Measurements from ENCODE around the gene ZNF784.

DNA sequence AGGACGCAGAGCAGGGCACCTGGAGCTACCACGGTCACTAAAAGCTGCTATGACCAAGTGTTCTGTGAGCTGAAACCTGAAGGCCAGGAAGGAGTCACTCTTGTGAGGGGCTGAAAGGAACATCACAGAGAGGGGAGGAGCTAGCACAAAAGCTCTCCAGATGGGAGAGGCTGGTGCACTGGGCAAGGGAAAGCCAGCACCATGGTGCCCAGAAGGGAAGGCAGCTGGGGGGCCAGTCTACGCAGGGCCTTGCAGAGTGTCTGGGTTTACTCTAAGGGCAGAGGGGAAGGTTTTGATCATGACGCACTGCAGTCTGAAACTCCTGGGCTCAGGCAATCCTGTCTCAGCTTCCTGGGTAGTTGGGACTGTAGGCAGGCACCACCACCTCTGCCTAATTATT, 12.4 kb upstream of the ZNF784 start:
- TF ChIP-seq NFRKB (IDR thresholded peaks at IDR 0.05): no peak
- no peak for TF ChIP-seq FOXM1 (IDR thresholded peaks at IDR 0.05; ENCODE audit: borderline replicate concordance)
- no peak for TF ChIP-seq BHLHE40 (IDR thresholded peaks at IDR 0.05; ENCODE audit: borderline replicate concordance)
- TF ChIP-seq ELF4 (IDR thresholded peaks at IDR 0.05): no peak
- TF ChIP-seq SUZ12 (IDR thresholded peaks at IDR 0.05): no peak
- TF ChIP-seq CTBP1 (IDR thresholded peaks at IDR 0.05; ENCODE audit: borderline replicate concordance): no peak

All from HEK293T (cell line).